Subcutaneous adipose tissue (tissue), 4 donors: ENCODE measurements around the gene PLBD2. TPM values are rescaled to one million over a fixed set of nuclear protein-coding genes. Genes with fewer than 3 reads are reported as not detected.

Experiments used
- CTCF ChIP-seq: fragments of 450-650 bp; IDR thresholded peaks from one replicate; pipeline ENCODE4 v1.5.1; 2016; ENCODE audit warnings: low read depth, mild to moderate bottlenecking, control low read depth, antibody characterized with exemption, moderate library complexity
- total RNA-seq, 4 donors: library from RNA; depleted of rRNA; stranded (reverse); fragments of >200 nt; gene quantifications; one replicate each; pipeline ENCODE4 v1.1.0, GENCODE V29; 2016

The PLBD2 gene
- total RNA-seq, 4 donors from 2014 or later, result 31.8 to 69.7 (median 59.5) TPM

GRCh38 chr12:113403435-113404415, 45.3 kb downstream of the PLBD2 start, which contains the start of gene SDS:
Gene SDS, minus strand, starts transcription at chr12:113403887. Its CDS starts 4,179 bp downstream, at chr12:113399708.
- no peak for TF ChIP-seq CTCF

GRCh38 chr12:113405694-113406093, 47.3 kb downstream of the PLBD2 start:
- TF ChIP-seq CTCF, result no peak

- no peak for TF ChIP-seq CTCF
Observed at GRCh38 chr12:113407931-113408600, 49.7 kb downstream of the PLBD2 start.

- TF ChIP-seq CTCF, result no peak
Observed at GRCh38 chr12:113408756-113409298, 50.4 kb downstream of the PLBD2 start.

GRCh38 chr12:113409462-113410124, 51.2 kb downstream of the PLBD2 start:
- no peak for TF ChIP-seq CTCF

GRCh38 chr12:113413488-113413939, 55.1 kb downstream of the PLBD2 start:
- no peak for TF ChIP-seq CTCF
